K562 (cell line): ENCODE measurements around the gene CLCNKB. TPM values are rescaled to one million over a fixed set of nuclear protein-coding genes. Genes with fewer than 3 reads are reported as not detected.

Experiments
- ATF4 ChIP-seq: fragments of 450-650 bp; formaldehyde crosslinking; IDR thresholded peaks from 2 replicates; pipeline ENCODE4 v1.4.0; 2022; ENCODE audit warnings: mild to moderate bottlenecking, moderate library complexity
- CLOCK ChIP-seq: fragments of 250-450 bp; sonication (Bioruptor Pico); IDR thresholded peaks from 2 replicates; pipeline ENCODE4 v1.4.0; 2020; ENCODE audit warnings: mild to moderate bottlenecking, moderate library complexity, borderline replicate concordance
- EP300 ChIP-seq: IDR thresholded peaks from 2 replicates; pipeline ENCODE4 v1.6.1; 2012; ENCODE audit warnings: low read length, improper control_type of control experiment
- FOXA1 ChIP-seq: fragments of 450-650 bp; IDR thresholded peaks from 2 replicates; pipeline ENCODE4 v1.6.1; 2016; ENCODE audit warnings: mild to moderate bottlenecking, borderline replicate concordance
- HIVEP1 ChIP-seq: fragments of 250-450 bp; sonication (Bioruptor Pico); IDR thresholded peaks from 2 replicates; pipeline ENCODE4 v1.4.0; 2020; ENCODE audit warnings: mild to moderate bottlenecking
- MGA ChIP-seq: fragments of 450-650 bp; IDR thresholded peaks from 2 replicates; pipeline ENCODE4 v1.6.1; 2016; ENCODE audit warnings: mild to moderate bottlenecking, moderate library complexity
- MXD1 ChIP-seq: fragments of 250-450 bp; sonication (Bioruptor Pico); IDR thresholded peaks from 2 replicates; pipeline ENCODE4 v1.8.0; 2021; ENCODE audit warnings: borderline replicate concordance, mild to moderate bottlenecking, moderate library complexity; ENCODE audit not compliant: poor library complexity, severe bottlenecking
- YY1 ChIP-seq, 3 experiments: IDR thresholded peaks; 2 replicates each; pipeline ENCODE4 v1.6.1; 2011; ENCODE audit warnings: low read length in 2 of 3, mild to moderate bottlenecking in 2 of 3, moderate library complexity in 2 of 3, borderline replicate concordance in 1 of 3, control low read depth in 1 of 3, low read depth in 1 of 3; ENCODE audit not compliant: insufficient read depth in 3 of 3, insufficient replicate concordance in 2 of 3, control insufficient read depth in 1 of 3, insufficient read length in 1 of 3; ENCODE audit errors: extremely low read depth in 1 of 3
- ZNF224 ChIP-seq: sonication (generic); formaldehyde crosslinking; IDR thresholded peaks from 2 replicates; pipeline ENCODE4 v1.8.0; 2022; ENCODE audit warnings: mild to moderate bottlenecking, missing genetic modification reagents
- ZNF24 ChIP-seq: fragments of 450-650 bp; IDR thresholded peaks from 2 replicates; pipeline ENCODE4 v1.6.1; 2016
- polyA plus RNA-seq, 8 experiments: library from polyadenylated mRNA; depleted of rRNA in 4 of 8; stranded (reverse) in 5 of 8; unstranded in 3 of 8; fragments of >200 nt; fragmentation: Nextera tagmentation in 2 of 8; fragmentation: Illumina TruSeq in 1 of 8; extraction: Ambion mirVana in 2 of 8; extraction: Trizol in 1 of 8; gene quantifications; 2 replicates each; pipeline versions ENCODE4 v1.2.1 to v1.2.3, GENCODE V29; 2011 to 2014; ENCODE audit warnings: inconsistent platforms in 1 of 8, missing spikeins in 1 of 8
- total RNA-seq, 7 experiments: library from RNA; depleted of rRNA in 6 of 7; stranded (reverse); fragments of >200 nt in 6 of 7; fragmentation: Illumina TruSeq in 2 of 7; extraction: Trizol in 2 of 7; gene quantifications; 2 replicates each; pipeline versions ENCODE4 v1.2.1 to v1.2.3, GENCODE V29; 2011 to 2021; ENCODE audit warnings: low replicate concordance in 1 of 7

CLCNKB gene
- total and polyA plus RNA-seq, 9 of the 15 experiments (the other 6 are each of a cell fraction or from before 2014, with no cell fraction given), result 0.08 to 1.7 (median 0.64) TPM

- TF ChIP-seq MGA (no peak; the same call in none of the 2 replicates), FOXA1 (no peak), YY1 (IDR thresholded peaks at IDR 0.05; ENCODE audit: borderline replicate concordance in 1 of 3, control insufficient read depth in 1 of 3, extremely low read depth in 1 of 3, insufficient read depth in 3 of 3, insufficient read length in 1 of 3, insufficient replicate concordance in 2 of 3, low read depth in 1 of 3, low read length in 2 of 3) (no peak), ATF4 (CRISPR knock-in tag) (no peak), MXD1 (CRISPR knock-in tag) (no peak), ZNF224 (CRISPR knock-in tag) (no peak), EP300 (peak; percentile 88), CLOCK (CRISPR knock-in tag) (no peak), ZNF24 (no peak), HIVEP1 (no peak)
Observed at GRCh38 chr1:16053781-16054502, 10.4 kb downstream of the CLCNKB start (continued).
